GM12878 (cell line): ENCODE results near the gene GNAZ. TPM values are rescaled to one million over a fixed set of nuclear protein-coding genes. Genes with fewer than 3 reads are reported as not detected.

Source experiments
- ATAC-seq: fragments of 200-7000 bp; cut with Tn5 transposase; 3 replicates; pipeline ENCODE4 v1.9.1; 2020; ENCODE audit warnings: mild to moderate bottlenecking, moderate library complexity
- BruUV-seq: library from RNA; stranded (reverse); fragments of 400-500 nt; replicated peaks from 2 replicates; lab custom pipeline; 2021; lab: Mats Ljungman, UMichigan
- CTCF ChIA-PET: fragments of 300-600 bp; sonication (Branson Sonifier 250); formaldehyde crosslinking; extraction: SDS; loops from one replicate; lab custom pipeline; 2021; ENCODE audit warnings: inconsistent platforms; lab: Yijun Ruan, JAX
- POLR2A ChIA-PET: fragments of 350-600 bp; formaldehyde crosslinking; extraction: SDS; loops from one replicate; lab custom pipeline; 2021; ENCODE audit warnings: inconsistent platforms; lab: Charles Lee
- RAD21 ChIA-PET: fragments of 300-600 bp; sonication (Branson Sonifier 250); formaldehyde crosslinking; loops from one replicate; lab custom pipeline; 2023; ENCODE audit warnings: antibody characterized with exemption; ENCODE audit not compliant: unreplicated experiment; lab: Charles Lee
- SMC1A ChIA-PET: fragments of 300-600 bp; sonication (Branson Sonifier 250); formaldehyde crosslinking; loops from one replicate; lab custom pipeline; 2023; ENCODE audit not compliant: unreplicated experiment, uncharacterized antibody; lab: Charles Lee
- DNase-seq: peaks from one replicate; pipeline ENCODE4 v3.0.0-alpha.2; 2011; ENCODE audit warnings: low read depth, low spot score
- FAIRE-seq: peaks from 3 replicates; lab custom pipeline; 2011; peaks lifted over from hg19 to GRCh38; lab: Jason Lieb, UNC
- H2AFZ ChIP-seq: 2 replicates; pipeline ENCODE4 v1.6.0; 2011; ENCODE audit warnings: low read depth, low read length, control low read depth; ENCODE audit not compliant: control insufficient read depth
- H3K27ac ChIP-seq: 2 replicates; pipeline ENCODE4 v1.5.1; 2011; ENCODE audit warnings: control low read depth; ENCODE audit not compliant: control insufficient read depth, insufficient read depth
- H3K27me3 ChIP-seq, 2 experiments: replicated peaks in 1 of 2; 2 replicates each; pipeline versions ENCODE4 v1.6.0 to v1.6.1; 2011; ENCODE audit warnings: low read length in 1 of 2; ENCODE audit not compliant: control insufficient read depth in 2 of 2, insufficient read depth in 2 of 2
- H3K36me3 ChIP-seq, 2 experiments: 2 replicates each; pipeline ENCODE4 v1.5.1; 2011; ENCODE audit warnings: low read length in 1 of 2; ENCODE audit not compliant: control insufficient read depth in 2 of 2, insufficient read depth in 2 of 2
- H3K4me1 ChIP-seq: 2 replicates; pipeline ENCODE4 v1.6.1; 2011; ENCODE audit warnings: mild to moderate bottlenecking, low read length, moderate library complexity, mixed read lengths; ENCODE audit not compliant: control insufficient read depth, insufficient read depth
- H3K4me2 ChIP-seq: 2 replicates; pipeline ENCODE4 v1.6.0; 2011; ENCODE audit warnings: control low read depth; ENCODE audit not compliant: control insufficient read depth, insufficient read depth
- H3K4me3 ChIP-seq: fragments of 200-600 bp; sonication (generic); 2 replicates; pipeline ENCODE4 v1.5.1; 2016
- H3K79me2 ChIP-seq: 2 replicates; pipeline ENCODE4 v1.6.0; 2011; ENCODE audit warnings: low read length; ENCODE audit not compliant: control insufficient read depth, insufficient read depth
- H3K9ac ChIP-seq: 2 replicates; pipeline ENCODE4 v1.8.0; 2011; ENCODE audit warnings: low read length, control low read depth, mixed read lengths; ENCODE audit not compliant: control insufficient read depth, insufficient read depth
- H3K9me3 ChIP-seq: replicated peaks from 3 replicates; pipeline ENCODE4 v1.5.1; 2011; ENCODE audit warnings: mild to moderate bottlenecking, low read length; ENCODE audit not compliant: control insufficient read depth, insufficient read depth
- H4K20me1 ChIP-seq: 2 replicates; pipeline ENCODE4 v1.6.0; 2011; ENCODE audit not compliant: control insufficient read depth, insufficient read depth
- ASH2L ChIP-seq: fragments of 300-600, 200-600 bp; sonication (generic); IDR thresholded peaks from 2 replicates; pipeline ENCODE4 v1.6.1; 2017; ENCODE audit warnings: low read depth, mild to moderate bottlenecking, borderline replicate concordance
- BCL11A ChIP-seq: IDR thresholded peaks from 2 replicates; pipeline ENCODE4 v1.6.1; 2011; ENCODE audit warnings: low read depth, low read length
- CBX3 ChIP-seq: fragments of 200-600 bp; sonication (generic); IDR thresholded peaks from 2 replicates; pipeline ENCODE4 v1.6.1; 2016; ENCODE audit warnings: low read depth, borderline replicate concordance
- CEBPB ChIP-seq, 2 experiments: fragments of 150-350 bp in 1 of 2; IDR thresholded peaks; 2 replicates each; pipeline ENCODE4 v1.6.1; 2012 to 2014; ENCODE audit warnings: low read depth in 2 of 2, low read length in 2 of 2, borderline replicate concordance in 1 of 2, inconsistent platforms in 1 of 2
- EGR1 ChIP-seq, 2 experiments: IDR thresholded peaks; 1 replicate in 1 of 2; 2 replicates in 1 of 2; pipeline ENCODE4 v1.6.1; 2011 to 2012; ENCODE audit warnings: low read depth in 2 of 2, low read length in 2 of 2, borderline replicate concordance in 1 of 2, mild to moderate bottlenecking in 1 of 2, moderate library complexity in 1 of 2
- FOXK2 ChIP-seq: fragments of 450-650 bp; IDR thresholded peaks from 2 replicates; pipeline ENCODE4 v1.6.1; 2017; ENCODE audit warnings: mild to moderate bottlenecking, moderate library complexity
- NFIC ChIP-seq: IDR thresholded peaks from 2 replicates; pipeline ENCODE4 v1.6.1; 2012; ENCODE audit warnings: low read depth, mild to moderate bottlenecking, inconsistent platforms, low read length, moderate library complexity
- NFYB ChIP-seq: IDR thresholded peaks from 2 replicates; pipeline ENCODE4 v1.6.1; 2011; ENCODE audit warnings: low read depth, mild to moderate bottlenecking, low read length, improper control_type of control experiment, moderate library complexity; ENCODE audit not compliant: insufficient read depth
- NR2C1 ChIP-seq: fragments of 450-650 bp; IDR thresholded peaks from 2 replicates; pipeline ENCODE4 v1.6.1; 2017; ENCODE audit warnings: antibody characterized with exemption, mild to moderate bottlenecking, moderate library complexity
- POLR2AphosphoS5 ChIP-seq: IDR thresholded peaks from 2 replicates; pipeline ENCODE4 v1.6.1; 2011; ENCODE audit warnings: mild to moderate bottlenecking, low read length, inconsistent platforms
- POU2F2 ChIP-seq: IDR thresholded peaks from 3 replicates; pipeline ENCODE4 v1.6.1; 2011; ENCODE audit warnings: low read depth, mild to moderate bottlenecking, low read length, borderline replicate concordance
- RFX5 ChIP-seq: IDR thresholded peaks from 2 replicates; pipeline ENCODE4 v1.6.1; 2011; ENCODE audit warnings: low read depth, low read length, improper control_type of control experiment
- TAF1 ChIP-seq: IDR thresholded peaks from 2 replicates; pipeline ENCODE4 v1.6.1; 2011; ENCODE audit warnings: mild to moderate bottlenecking, low read depth, low read length, borderline replicate concordance
- TARDBP ChIP-seq: IDR thresholded peaks from 2 replicates; pipeline ENCODE4 v1.6.1; 2016; ENCODE audit warnings: borderline replicate concordance
- ZNF24 ChIP-seq: fragments of 450-650 bp; IDR thresholded peaks from 2 replicates; pipeline ENCODE4 v1.6.1; 2017; ENCODE audit warnings: antibody characterized with exemption, mild to moderate bottlenecking
- ZSCAN29 ChIP-seq: fragments of 450-650 bp; IDR thresholded peaks from 2 replicates; pipeline ENCODE4 v1.6.1; 2017; ENCODE audit warnings: mild to moderate bottlenecking, moderate library complexity
- WGBS: methylation state at CpG from one replicate; pipeline ENCODE4 v1.1.6; 2016; ENCODE audit warnings: low lambda C conversion rate; ENCODE audit not compliant: insufficient replicate concordance, insufficient coverage; ENCODE audit errors: missing lambda C conversion rate; 5-methylcytosine and 5-hydroxymethylcytosine counted together
- in situ Hi-C: fragments of 300-500 bp; cut with MboI; formaldehyde crosslinking; loops from 9 replicates; pipeline ENCODE4 v1.14.3; 2018; ENCODE audit warnings: mixed read lengths
- intact Hi-C: fragments of 100-400 bp; cut with micrococcal nuclease; formaldehyde crosslinking; loops from one replicate; pipeline ENCODE4 v1.14.2; 2022; ENCODE audit not compliant: unreplicated experiment
- polyA plus RNA-seq, 11 experiments: library from polyadenylated mRNA; depleted of rRNA in 4 of 11; unstranded in 6 of 11; stranded (reverse) in 5 of 11; fragments of >200 nt; fragmentation: Nextera tagmentation in 4 of 11; fragmentation: Illumina TruSeq in 1 of 11; extraction: Ambion mirVana in 4 of 11; extraction: Trizol in 1 of 11; gene quantifications; 1 replicate in 1 of 11; 2 replicates in 10 of 11; pipeline versions ENCODE4 v1.2.1 to v1.2.3, GENCODE V29; 2011 to 2016; ENCODE audit warnings: inconsistent platforms in 2 of 11, missing spikeins in 2 of 11, low read depth in 1 of 11
- total RNA-seq, 4 experiments: library from RNA; depleted of rRNA in 3 of 4; stranded (reverse); fragments of >200 nt in 3 of 4; fragmentation: Illumina TruSeq in 1 of 4; extraction: Trizol in 1 of 4; gene quantifications; 2 replicates each; pipeline versions ENCODE4 v1.2.1 to v1.2.3, GENCODE V29; 2013 to 2021
- TF ChIP-seq, protein P1 (sequence below): fragments of 150-350 bp; IDR thresholded peaks from 2 replicates; pipeline ENCODE4 v1.6.1; 2014; ENCODE audit warnings: mild to moderate bottlenecking, low read depth, low read length
- TF ChIP-seq, protein P2 (sequence below): IDR thresholded peaks from 2 replicates; pipeline ENCODE4 v1.6.1; 2011; ENCODE audit warnings: low read depth, mild to moderate bottlenecking, low read length, moderate library complexity, borderline replicate concordance; ENCODE audit errors: extremely low read depth

Gene GNAZ
- total and polyA plus RNA-seq, 10 of the 15 experiments (the other 5 are each of a cell fraction or from before 2014, with no cell fraction given) = 0.09 to 1.0 (median 0.44) TPM; not detected in 1

- CTCF ChIA-PET = interaction anchor here (0.9 to 1.0 kb wide), 3 partner anchors 23 to 149 kb away, joined by 3 to 4 read pairs (median 3); no protein-coding TSS in a partner anchor
- ATAC-seq (no peak), DNase-seq (no peak), FAIRE-seq (no peak)
- in situ Hi-C loops = no loop called here
- intact Hi-C loops = no loop called here
- no peak overlapping the region for H3K27ac ChIP-seq
- no peak overlapping the region for H3K9ac ChIP-seq
- no peak overlapping the region for H3K4me3 ChIP-seq
- no peak overlapping the region for H3K4me2 ChIP-seq
- no peaks in the 10 kb centered on the region for H3K9me3 ChIP-seq
- H3K79me2 ChIP-seq = no peaks in the 10 kb centered on the region
- TF ChIP-seq ZNF24 (no peak), ZSCAN29 (no peak), FOXK2 (no peak), NFYB (no peak), CBX3 (no peak), CEBPB (IDR thresholded peaks at IDR 0.05; ENCODE audit: borderline replicate concordance in 1 of 2, low read depth in 2 of 2, low read length in 2 of 2) (no peak), NR2C1 (no peak), TARDBP (no peak), NFIC (no peak), ASH2L (no peak), BCL11A (no peak), POLR2AphosphoS5 (no peak), TAF1 (no peak), EGR1 (IDR thresholded peaks at IDR 0.05; ENCODE audit: borderline replicate concordance in 1 of 2, low read depth in 2 of 2, low read length in 2 of 2) (no peak), RFX5 (no peak), POU2F2 (no peak)
- TF ChIP-seq, protein P1, sequence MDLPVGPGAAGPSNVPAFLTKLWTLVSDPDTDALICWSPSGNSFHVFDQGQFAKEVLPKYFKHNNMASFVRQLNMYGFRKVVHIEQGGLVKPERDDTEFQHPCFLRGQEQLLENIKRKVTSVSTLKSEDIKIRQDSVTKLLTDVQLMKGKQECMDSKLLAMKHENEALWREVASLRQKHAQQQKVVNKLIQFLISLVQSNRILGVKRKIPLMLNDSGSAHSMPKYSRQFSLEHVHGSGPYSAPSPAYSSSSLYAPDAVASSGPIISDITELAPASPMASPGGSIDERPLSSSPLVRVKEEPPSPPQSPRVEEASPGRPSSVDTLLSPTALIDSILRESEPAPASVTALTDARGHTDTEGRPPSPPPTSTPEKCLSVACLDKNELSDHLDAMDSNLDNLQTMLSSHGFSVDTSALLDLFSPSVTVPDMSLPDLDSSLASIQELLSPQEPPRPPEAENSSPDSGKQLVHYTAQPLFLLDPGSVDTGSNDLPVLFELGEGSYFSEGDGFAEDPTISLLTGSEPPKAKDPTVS = no peak
- TF ChIP-seq, protein P2, sequence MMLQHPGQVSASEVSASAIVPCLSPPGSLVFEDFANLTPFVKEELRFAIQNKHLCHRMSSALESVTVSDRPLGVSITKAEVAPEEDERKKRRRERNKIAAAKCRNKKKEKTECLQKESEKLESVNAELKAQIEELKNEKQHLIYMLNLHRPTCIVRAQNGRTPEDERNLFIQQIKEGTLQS = no peak
- no peaks in the 10 kb centered on the region for H3K27me3 ChIP-seq
- RAD21 ChIA-PET = no interaction called here
- no TSS peak for BruUV-seq
- SMC1A ChIA-PET = interaction anchor here (2.4 kb wide), 1 partner anchor 148 kb away, joined by 12 read pairs; no protein-coding TSS in a partner anchor
- H3K36me3 ChIP-seq = no peaks in the 10 kb centered on the region; a peak in 1 of 4 replicates
- no peaks in the 10 kb centered on the region for H4K20me1 ChIP-seq
- no peak overlapping the region for H2AFZ ChIP-seq
- WGBS = 29% methylated on average over 7 of the region's 7 CpGs
- no peaks in the 10 kb centered on the region for H3K4me1 ChIP-seq
- POLR2A ChIA-PET = no interaction called here
Measured at GRCh38 chr22:23108249-23109078, 38.1 kb downstream of the GNAZ start.
